HepG2 (cell line): Measurements from ENCODE around the gene ANKRD11.

ENCODE experiments used
- JUND ChIP-seq: sonication (generic); formaldehyde crosslinking; IDR thresholded peaks from 2 replicates; pipeline ENCODE4 v1.8.0; 2022; ENCODE audit warnings: mild to moderate bottlenecking, missing genetic modification reagents
- KAT7 ChIP-seq: IDR thresholded peaks from 2 replicates; pipeline ENCODE4 v1.6.1; 2018; ENCODE audit warnings: borderline replicate concordance, missing compliant biosample characterization
- MZF1 ChIP-seq: sonication (generic); formaldehyde crosslinking; IDR thresholded peaks from 2 replicates; pipeline ENCODE4 v1.8.1; 2023; ENCODE audit warnings: mild to moderate bottlenecking, missing genetic modification reagents, borderline replicate concordance
- ZNF24 ChIP-seq: fragments of 450-650 bp; IDR thresholded peaks from 2 replicates; pipeline ENCODE4 v1.6.1; 2017; ENCODE audit warnings: antibody characterized with exemption, mild to moderate bottlenecking
- TF ChIP-seq, protein P1 (sequence below): sonication (generic); formaldehyde crosslinking; IDR thresholded peaks from 2 replicates; pipeline ENCODE4 v1.4.0; 2020; ENCODE audit warnings: missing genetic modification reagents
- TF ChIP-seq, protein P2 (sequence below): sonication (generic); formaldehyde crosslinking; IDR thresholded peaks from 2 replicates; pipeline ENCODE4 v1.4.0; 2020; ENCODE audit warnings: missing genetic modification reagents

DNA sequence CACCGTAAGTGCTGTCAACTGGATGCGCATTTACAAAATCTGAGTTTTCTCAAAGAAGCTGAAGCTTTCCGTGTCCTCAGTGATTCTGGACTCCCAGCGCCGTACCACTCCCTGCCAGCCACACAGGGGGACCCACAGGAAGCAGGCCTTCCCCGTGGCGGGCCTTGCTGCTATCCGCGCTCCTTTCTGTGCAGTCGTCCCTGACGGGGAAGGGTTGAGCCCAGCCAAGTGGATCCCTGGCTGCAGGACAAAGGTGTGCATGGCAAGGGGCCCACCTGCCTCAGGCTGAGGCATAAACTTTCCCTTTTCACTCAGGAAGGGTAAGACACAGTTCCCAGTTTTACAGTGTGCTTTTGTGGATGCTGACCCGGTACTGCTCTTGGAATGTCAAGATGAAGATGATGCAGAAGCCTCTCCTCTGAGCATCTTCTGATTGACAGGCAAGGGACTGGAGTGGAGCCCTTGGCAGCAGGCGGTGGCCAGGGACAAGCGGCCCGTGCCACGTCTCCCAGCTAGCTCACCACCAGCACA lies 93.0 kb downstream of the ANKRD11 start:
- TF ChIP-seq, protein P1, sequence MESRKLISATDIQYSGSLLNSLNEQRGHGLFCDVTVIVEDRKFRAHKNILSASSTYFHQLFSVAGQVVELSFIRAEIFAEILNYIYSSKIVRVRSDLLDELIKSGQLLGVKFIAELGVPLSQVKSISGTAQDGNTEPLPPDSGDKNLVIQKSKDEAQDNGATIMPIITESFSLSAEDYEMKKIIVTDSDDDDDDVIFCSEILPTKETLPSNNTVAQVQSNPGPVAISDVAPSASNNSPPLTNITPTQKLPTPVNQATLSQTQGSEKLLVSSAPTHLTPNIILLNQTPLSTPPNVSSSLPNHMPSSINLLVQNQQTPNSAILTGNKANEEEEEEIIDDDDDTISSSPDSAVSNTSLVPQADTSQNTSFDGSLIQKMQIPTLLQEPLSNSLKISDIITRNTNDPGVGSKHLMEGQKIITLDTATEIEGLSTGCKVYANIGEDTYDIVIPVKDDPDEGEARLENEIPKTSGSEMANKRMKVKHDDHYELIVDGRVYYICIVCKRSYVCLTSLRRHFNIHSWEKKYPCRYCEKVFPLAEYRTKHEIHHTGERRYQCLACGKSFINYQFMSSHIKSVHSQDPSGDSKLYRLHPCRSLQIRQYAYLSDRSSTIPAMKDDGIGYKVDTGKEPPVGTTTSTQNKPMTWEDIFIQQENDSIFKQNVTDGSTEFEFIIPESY = no peak
- no peak for TF ChIP-seq ZNF24
- TF ChIP-seq MZF1 (CRISPR knock-in tag) = no peak
- no peak for TF ChIP-seq KAT7
- TF ChIP-seq JUND (CRISPR knock-in tag) = no peak
- TF ChIP-seq, protein P2, sequence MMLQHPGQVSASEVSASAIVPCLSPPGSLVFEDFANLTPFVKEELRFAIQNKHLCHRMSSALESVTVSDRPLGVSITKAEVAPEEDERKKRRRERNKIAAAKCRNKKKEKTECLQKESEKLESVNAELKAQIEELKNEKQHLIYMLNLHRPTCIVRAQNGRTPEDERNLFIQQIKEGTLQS = no peak
